ENCODE data around the gene LINC00632.

DNA sequence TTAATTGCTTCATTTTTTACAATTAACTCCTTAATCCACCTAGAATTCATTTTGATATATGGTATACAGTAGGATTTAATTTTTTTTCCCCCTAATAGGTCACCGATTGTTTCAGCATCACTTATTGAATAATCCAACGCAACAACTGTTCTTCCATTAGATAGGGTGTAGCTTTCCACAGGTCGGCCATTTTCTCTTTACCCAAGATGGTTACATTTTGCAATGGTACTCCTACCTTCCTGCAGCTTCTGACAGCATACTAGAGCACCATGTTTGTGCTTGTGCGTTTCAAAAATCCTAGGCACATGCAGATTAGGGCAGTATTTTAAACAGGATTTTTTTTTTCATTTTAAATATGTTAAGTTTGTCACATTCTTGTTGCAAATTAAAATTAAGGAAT, 2.3 kb downstream of the LINC00632 start:
- no peak for TF ChIP-seq POLR2A (IDR thresholded peaks at IDR 0.05)
- TF ChIP-seq, protein P1, sequence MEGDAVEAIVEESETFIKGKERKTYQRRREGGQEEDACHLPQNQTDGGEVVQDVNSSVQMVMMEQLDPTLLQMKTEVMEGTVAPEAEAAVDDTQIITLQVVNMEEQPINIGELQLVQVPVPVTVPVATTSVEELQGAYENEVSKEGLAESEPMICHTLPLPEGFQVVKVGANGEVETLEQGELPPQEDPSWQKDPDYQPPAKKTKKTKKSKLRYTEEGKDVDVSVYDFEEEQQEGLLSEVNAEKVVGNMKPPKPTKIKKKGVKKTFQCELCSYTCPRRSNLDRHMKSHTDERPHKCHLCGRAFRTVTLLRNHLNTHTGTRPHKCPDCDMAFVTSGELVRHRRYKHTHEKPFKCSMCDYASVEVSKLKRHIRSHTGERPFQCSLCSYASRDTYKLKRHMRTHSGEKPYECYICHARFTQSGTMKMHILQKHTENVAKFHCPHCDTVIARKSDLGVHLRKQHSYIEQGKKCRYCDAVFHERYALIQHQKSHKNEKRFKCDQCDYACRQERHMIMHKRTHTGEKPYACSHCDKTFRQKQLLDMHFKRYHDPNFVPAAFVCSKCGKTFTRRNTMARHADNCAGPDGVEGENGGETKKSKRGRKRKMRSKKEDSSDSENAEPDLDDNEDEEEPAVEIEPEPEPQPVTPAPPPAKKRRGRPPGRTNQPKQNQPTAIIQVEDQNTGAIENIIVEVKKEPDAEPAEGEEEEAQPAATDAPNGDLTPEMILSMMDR (IDR thresholded peaks at IDR 0.05) = no peak
